HL-60 (cell line): ENCODE measurements around the gene ESRRB.

ENCODE experiments used
- POLR2AphosphoS5 ChIP-seq: IDR thresholded peaks from 2 replicates; pipeline ENCODE4 v1.6.1; 2012; ENCODE audit warnings: low read depth
- TF ChIP-seq, protein P1 (sequence below): IDR thresholded peaks from one replicate; pipeline ENCODE4 v1.5.1; 2011; ENCODE audit warnings: low read length, control low read depth, inconsistent platforms; ENCODE audit not compliant: insufficient read depth
- TF ChIP-seq, protein P2 (sequence below): IDR thresholded peaks from 2 replicates; pipeline ENCODE4 v1.6.1; 2012; ENCODE audit warnings: low read depth; ENCODE audit not compliant: insufficient replicate concordance

DNA sequence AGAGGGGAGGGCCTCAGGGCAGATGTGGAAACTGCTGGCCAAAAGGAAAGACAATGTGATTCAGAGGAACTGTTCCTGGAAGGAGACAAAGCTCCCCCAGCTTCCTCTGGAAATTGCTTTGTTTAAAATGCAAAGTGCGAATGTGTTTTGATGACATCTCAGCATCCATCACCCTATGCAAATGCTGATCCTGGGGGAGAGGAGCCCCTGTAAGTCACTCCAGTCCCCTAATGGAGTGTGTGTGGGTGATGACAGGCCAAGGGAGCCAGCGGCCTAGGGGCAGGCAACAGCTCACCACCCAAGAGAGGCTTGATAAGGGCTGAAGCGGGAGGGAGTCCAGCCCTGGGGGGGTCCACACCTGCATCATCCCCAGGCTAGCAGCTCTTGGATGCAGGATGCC, 134.2 kb downstream of the ESRRB start:
- TF ChIP-seq, protein P1, sequence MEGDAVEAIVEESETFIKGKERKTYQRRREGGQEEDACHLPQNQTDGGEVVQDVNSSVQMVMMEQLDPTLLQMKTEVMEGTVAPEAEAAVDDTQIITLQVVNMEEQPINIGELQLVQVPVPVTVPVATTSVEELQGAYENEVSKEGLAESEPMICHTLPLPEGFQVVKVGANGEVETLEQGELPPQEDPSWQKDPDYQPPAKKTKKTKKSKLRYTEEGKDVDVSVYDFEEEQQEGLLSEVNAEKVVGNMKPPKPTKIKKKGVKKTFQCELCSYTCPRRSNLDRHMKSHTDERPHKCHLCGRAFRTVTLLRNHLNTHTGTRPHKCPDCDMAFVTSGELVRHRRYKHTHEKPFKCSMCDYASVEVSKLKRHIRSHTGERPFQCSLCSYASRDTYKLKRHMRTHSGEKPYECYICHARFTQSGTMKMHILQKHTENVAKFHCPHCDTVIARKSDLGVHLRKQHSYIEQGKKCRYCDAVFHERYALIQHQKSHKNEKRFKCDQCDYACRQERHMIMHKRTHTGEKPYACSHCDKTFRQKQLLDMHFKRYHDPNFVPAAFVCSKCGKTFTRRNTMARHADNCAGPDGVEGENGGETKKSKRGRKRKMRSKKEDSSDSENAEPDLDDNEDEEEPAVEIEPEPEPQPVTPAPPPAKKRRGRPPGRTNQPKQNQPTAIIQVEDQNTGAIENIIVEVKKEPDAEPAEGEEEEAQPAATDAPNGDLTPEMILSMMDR, result no peak
- no peak for TF ChIP-seq POLR2AphosphoS5
- TF ChIP-seq, protein P2, sequence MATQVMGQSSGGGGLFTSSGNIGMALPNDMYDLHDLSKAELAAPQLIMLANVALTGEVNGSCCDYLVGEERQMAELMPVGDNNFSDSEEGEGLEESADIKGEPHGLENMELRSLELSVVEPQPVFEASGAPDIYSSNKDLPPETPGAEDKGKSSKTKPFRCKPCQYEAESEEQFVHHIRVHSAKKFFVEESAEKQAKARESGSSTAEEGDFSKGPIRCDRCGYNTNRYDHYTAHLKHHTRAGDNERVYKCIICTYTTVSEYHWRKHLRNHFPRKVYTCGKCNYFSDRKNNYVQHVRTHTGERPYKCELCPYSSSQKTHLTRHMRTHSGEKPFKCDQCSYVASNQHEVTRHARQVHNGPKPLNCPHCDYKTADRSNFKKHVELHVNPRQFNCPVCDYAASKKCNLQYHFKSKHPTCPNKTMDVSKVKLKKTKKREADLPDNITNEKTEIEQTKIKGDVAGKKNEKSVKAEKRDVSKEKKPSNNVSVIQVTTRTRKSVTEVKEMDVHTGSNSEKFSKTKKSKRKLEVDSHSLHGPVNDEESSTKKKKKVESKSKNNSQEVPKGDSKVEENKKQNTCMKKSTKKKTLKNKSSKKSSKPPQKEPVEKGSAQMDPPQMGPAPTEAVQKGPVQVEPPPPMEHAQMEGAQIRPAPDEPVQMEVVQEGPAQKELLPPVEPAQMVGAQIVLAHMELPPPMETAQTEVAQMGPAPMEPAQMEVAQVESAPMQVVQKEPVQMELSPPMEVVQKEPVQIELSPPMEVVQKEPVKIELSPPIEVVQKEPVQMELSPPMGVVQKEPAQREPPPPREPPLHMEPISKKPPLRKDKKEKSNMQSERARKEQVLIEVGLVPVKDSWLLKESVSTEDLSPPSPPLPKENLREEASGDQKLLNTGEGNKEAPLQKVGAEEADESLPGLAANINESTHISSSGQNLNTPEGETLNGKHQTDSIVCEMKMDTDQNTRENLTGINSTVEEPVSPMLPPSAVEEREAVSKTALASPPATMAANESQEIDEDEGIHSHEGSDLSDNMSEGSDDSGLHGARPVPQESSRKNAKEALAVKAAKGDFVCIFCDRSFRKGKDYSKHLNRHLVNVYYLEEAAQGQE, result no peak
